Germinal center (tissue), 1 donor: ENCODE results near the gene BOC.

Experiments
- DNase-seq: peaks from one replicate; pipeline ENCODE4 v3.0.0; 2012; ENCODE audit warnings: mixed read lengths, low spot score

The BOC gene

DNA sequence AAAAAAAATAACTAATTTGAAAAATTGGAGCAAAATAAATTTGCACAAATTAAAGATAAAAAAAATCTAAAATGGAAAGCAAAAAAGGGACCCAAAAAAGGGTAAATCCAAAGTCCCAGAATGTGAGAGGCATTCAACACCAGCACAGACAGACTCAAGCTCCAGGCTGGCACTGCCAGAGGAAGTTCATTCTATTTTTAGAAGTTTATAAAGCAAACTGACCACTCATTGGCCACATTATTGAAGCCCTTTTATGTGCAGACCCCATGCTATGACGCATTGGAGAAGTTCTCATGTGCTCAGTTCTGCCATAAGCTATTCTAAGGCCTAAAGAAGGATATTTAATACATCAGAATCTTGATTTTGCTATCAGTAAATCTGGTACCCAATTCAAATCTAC, 17.6 kb upstream of the BOC start:
- DNase-seq, result no peak

DNA sequence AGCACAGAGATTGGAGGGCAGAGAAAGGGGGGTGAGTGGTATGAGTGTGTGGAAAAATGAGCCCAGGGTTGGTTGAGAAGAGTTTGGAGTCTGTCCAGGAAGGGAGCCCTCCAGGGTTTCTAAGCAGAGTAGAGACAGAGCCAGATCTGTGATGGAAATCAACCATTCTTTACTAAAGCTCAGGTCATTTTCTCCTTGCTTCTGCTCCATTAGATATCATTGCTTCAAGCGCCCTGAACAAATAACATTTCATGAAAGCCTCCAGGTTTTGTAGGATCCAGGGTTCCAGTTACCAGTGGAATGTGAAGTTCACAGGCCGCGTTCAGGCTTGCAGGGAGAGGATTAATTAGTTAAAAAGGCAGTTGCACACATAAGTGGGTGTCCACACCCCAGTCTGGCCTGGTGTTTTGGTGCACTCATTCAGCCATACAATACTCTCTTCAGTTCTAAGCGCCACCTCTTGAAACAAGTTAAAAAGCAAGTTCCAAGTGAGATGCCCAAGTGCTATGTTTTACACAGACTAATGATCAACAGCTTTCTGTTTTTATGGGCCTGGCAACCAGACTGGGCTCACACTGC, 16.4 kb upstream of the BOC start:
- DNase-seq, result no peak

DNA sequence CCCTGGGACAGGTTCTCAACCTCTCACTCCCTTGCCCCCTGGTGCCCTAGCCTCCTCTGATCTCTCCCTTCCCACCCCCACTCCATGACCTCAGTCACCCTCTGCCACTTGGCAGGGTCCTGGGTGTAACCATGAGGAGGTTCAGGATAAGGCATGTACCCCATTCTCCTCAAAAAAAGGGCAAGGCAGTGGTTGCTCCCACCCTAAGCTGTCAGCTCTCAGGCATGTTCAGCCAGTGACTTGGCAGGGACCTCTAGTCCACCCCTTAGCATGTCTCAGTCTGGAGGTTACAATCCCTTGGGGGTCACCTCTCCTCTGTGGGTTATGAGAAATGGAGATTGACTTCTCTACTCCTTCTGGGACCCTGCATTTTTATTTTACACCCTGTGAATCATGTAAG, 11.0 kb upstream of the BOC start:
- no peak for DNase-seq

DNA sequence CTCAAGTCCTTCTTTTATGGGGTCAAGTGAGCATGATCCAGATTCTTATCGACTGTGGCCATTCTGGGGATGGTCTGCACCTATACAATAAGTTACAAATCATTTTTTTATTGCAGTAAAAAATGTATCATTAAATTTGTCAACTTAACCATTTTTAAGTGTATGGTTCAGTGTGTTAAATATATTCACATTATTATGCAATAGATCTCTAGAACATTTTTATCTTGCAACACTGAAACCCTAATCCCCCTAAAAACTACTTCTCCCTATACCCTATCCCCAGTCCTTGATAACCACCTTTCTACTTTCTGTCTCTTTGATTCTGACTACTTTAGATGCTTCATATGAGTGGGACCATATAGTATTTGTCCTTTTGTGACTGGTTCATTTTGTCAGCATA, 10.4 kb upstream of the BOC start:
- no peak for DNase-seq

DNA sequence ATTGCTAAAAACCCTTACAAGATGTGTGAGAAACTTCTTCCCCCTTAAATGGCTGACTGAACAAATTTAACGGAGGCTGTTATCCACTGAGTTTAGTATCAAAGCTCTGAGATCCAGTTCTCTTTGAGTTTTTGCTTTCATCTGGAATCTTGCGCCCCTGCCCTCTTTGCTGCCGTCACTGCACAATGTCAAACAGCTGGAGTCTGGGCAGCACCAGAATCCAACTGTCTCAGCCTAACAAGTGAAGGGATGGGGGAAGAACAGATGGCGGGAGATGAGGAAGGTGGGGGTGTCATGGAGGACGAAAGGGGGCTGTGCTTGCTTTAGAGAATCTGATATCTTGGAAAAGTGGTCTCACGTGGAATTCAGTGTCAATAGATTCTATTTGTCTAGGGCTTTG, 7.0 kb upstream of the BOC start:
- no peak for DNase-seq

DNA sequence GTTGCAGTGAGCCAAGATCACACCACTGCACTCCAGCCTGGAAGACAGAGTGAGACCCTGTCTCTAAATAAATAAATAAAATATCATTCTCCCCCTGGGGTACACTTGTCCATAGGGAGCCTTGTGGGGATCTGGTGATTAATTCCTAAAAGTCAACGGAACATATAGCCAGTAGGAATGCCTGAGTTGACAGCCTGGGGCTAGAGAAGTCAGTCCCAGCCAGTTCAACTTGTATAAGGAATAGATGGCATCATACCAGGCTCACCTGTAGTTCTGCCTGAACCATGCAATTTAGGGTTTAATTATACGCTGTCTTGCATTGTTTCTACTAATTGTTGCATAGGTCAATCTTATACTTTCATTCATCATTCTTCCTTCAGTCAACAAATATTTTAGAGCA, 5.9 kb upstream of the BOC start:
- DNase-seq, result no peak

DNA sequence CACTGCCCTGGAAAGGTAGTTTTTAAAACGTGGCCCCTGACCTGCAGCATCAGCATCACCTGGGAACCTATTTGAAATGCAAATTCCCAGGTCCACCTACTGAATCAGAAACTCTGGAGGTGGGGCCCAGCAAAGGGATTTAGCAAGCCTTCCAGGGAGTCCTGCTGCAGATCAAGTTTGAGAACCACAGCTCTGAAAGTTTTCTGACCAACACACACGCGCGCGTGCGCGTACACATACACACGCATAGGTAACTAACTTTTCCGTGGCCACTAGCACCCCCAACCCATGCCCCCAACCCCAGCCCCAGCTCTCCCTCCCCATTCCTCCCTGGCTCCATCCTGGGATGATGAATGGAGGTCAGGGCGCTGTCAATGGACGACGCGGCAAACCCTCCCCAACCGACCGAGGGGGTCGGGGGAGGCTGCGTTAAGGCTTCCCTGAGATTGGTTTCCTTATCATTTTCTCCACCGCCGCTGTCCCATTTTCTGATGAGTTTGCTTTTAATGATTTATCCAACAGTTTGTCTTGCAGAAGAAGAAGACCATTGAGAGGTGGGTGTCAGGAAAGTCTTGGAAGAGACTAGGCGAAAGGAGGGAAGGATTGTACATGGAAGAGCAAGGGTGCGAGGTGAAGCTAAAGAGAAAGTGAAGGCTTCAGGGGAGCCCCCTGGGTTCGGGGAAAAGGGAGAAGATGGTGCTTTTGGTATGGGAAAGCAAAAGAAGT, 590 bp upstream of the BOC start:
- no peak for DNase-seq

DNA sequence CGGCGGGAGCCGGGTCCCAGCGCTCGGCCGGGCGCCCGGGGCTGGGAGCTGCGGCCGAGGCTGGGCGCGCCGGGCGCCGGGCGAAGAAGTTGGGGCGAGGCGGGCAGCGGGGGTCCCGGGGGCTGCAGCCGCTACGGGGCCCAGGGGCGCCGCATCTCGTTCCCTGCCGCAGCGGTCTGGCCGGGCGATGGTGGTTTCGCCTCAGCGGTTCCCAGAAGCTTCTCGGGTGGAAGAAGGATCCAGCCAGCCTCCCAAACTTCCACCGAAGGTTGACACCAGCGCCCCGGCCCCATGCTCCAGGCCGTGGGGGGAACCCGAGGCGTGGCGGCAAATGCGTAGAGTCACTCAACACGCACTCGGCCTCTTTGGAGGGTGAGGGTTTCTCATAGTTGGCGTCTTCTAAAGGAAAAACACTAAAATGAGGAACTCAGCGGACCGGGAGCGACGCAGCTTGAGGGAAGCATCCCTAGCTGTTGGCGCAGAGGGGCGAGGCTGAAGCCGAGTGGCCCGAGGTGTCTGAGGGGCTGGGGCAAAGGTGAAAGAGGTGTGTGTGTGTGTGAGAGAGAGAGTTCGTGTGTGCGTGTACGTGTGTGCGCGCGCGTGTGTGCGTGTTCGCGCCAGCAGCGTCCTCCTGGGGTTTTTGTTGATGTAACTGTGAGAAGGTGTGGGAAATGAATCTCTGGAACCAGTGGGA, 940 bp downstream of the BOC start:
- DNase-seq, result peak; percentile 27

DNA sequence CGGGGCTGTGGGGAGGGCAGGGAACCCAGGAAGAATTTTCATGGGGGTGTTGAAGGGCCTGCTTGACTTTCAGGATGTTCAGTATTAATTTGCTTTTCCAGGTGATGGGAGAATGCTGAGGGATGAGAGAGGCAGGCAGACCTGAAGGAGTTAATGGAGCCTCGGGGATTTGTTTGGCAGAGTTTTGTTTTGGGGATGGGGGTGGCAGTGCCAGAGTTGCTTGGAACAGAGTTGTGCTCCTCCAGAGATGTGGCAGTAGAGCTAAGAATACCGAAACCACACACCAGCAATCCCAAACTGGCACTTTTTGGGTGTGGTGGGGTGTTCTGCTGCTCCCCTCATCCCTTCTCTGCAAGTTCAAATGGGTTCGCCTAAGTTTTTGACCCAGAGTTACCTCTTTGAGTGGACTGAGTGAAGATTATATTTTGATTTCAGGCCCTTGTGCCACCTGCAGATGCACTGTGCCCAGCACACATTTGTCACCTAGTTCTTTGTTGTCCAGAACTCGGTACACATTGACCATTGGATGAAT, 1.6 kb downstream of the BOC start:
- DNase-seq, result no peak

DNA sequence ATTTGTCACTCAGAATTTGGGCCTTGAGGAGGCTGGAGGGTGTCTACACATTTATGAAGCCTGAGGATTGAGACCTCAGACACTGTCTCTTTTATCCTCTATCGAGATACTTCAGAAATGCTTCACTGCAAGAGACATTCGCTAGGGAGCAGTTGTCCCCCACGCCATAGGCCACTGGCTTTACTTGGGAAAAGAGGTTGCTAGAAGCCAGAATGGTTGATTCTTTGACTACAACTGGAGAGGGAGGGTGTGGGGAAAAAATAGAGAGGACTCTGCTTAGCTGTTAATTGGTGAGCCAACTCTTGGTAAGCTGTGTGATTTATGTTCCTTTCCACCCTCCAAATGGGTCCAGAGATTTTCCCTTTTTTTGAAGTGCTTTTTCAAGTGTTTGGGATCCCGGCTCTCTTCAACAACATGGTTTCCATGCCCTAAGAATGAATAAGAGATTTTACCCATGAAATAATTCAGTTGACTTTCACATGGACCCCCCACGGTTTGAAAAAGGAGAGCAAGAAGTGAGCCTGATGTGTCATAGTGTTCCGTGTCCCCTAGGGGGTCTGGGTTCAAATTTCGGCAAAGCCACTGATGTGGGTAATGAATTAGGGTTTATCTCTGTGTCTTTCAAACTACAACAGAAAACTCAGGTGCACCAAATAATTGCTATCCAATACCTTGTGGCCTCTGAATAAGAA, 2.7 kb downstream of the BOC start:
- no peak for DNase-seq

DNA sequence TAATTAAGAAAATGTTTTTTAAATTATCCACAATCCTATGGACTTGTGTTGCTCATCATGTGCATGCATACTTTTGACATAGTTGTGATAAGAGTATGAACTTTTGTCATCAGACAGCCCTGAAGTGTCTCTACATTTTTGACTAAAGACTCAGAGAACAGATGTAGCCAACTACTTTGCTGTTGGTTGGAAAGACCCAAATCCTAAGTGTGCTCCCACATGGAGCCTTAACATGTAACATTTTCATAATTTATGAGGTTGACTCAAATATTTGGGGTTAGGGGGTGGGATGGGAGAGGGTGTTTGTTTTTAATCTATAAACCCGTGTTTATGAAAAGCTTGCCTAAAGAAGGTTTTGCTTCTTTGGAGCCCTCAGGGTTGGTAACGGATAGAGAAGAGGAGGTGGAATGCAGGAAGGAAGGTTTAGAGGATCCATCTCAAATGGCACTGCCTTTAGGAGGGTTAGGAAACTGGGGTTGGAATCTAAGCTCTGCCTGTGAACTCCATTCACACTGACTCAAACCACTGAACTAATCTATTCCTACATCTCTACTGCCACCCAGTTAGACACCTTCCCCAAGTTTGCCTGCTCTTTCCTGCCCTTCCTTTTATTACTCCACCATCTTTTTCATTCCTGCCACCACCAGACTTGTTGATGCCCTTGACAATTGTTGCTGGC, 3.7 kb downstream of the BOC start:
- DNase-seq, result no peak

DNA sequence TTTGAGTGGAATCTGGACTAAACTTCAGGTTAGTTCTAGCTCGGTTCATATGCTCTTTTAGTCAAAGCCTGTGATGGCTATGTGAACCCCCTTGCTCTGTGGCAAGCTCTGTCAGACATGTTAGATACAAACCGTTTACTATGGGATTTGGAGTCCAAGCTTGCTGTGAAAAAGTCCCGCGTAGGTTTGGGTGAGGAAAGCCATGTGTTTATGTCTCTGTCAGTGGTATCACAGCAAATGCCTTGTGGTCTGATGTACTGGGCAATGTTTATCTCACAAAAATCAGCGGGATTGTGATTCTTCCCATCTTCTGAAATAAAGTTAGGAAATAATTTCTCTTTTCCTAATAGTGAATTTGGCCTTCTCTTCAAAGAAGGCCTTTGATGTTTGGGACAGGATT, 5.0 kb downstream of the BOC start:
- DNase-seq, result no peak

DNA sequence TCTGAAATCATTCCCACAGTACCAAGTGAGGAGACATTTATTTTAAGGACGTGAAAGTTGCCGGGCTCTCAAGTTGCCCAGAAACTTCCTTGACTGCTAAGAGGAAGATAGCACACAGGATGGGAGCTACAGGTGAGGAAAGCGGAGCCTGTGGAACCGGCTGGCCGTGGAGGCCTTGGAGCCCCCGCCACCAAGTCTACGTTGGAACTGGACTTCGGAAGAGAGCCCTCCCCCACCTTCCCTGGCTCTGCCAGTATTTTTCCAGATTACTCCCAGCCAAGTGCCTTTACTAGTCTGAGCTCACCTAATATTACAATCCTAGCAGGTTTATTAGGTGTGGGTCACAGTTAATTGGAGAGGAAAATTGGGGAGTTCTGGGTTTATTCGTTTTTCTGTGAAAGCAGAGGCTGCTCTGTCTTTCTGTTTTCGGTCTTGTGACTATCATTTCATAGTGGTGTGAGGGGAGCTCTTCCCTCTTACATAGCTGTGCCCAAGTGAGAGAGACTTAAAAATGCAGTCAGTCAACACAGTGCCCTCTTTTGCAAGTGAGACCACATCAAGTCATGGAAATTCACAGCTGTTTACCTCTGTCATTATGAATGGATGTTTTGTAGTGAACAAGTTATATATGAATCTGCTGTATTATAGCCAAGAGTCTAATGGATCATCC, 6.8 kb downstream of the BOC start:
- DNase-seq, result no peak

DNA sequence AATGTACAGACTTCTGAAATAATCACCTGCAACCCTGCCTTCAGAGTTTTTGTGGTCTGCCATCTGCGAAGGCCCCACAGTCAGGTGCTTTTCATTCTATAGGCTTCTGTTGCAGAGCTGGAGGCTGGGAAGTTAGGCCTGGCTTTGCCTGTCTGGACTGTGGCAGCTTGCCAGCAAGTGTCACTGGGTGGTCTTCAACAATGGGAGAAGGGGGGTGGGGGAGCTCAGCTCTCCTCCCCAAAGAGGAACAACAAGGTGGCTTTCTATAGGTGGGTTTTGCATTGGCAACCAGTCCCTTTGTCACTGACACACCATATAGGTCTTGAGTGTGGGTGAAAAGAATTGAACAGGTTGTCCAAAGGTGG, 7.3 kb downstream of the BOC start:
- no peak for DNase-seq

DNA sequence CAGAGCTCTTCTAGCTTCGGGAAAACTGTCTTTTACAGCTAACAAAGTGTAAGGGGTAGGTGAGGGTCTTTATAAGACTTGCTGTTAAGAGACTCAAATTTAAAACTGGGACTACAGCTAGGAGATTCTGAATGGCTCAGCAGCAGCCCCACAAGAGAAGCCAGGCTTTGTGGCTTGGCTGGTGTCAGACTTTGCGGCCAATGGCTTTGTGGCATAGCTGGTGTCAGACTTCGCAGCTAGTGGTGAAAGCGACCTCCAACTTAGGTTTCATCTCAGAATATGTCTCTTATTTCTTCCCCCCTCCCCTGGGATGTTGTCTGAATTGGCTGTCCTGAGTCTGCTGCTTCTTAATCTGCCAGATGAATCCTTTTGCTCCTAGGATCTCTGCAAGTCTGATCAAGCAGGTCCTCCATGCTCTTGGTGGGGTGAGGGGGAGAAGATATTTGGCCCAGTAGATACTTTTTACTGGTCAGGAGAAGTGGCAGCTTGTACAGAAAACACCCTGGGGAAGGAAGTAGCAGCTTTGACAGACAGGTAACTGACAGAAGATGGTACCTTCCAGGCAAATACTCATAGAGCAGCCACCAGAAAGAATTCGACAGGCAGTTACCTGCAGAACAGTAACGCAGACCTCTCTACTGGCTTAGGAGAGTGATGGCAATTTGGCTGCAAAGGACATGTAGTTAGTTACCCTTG, 8.4 kb downstream of the BOC start:
- no peak for DNase-seq

DNA sequence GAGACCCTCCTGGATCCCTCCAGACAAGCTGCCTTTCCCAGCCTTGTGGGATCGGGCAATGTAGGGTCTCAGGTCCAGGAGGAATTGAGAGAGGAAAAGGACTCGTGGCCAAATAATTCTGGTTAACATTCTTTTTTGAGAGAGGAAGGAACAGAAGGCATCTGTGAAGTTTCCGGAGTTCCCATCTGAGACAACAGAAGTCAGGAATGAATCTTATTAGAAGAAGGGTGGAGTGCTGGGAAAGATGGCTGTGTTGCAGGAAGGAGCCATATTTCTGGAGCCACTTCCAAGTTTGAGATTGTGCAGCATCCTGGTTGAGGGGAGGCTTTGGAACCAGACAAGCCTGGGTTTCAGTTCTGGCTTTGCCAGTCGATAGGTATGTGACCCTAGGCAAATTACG, 9.4 kb downstream of the BOC start:
- DNase-seq, result no peak

DNA sequence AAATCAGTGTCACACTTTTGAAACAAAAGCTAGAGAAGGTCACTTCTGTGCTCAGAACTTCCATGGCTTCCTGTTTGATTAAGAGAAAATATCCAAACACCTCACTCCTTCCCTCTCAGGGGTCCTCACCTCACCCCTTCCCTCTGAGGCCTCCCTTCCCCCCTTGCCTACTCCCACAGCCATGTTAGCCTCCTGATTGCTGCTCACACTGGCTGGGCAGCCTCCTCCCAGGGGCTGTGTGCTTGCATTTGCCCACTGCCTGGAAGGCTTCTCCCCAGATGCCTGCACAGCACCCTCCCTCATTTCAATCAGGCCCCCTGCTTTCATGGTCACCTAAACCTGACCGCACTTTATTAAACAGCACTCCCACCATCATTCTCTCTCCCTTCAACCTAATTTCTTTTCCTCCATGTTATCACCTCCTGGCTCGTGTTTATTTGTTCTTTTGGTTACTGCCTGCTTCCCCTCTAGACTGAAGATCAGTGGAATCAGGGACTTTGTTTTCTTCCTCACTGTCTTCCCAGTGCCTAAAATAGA, 10.4 kb downstream of the BOC start:
- no peak for DNase-seq

DNA sequence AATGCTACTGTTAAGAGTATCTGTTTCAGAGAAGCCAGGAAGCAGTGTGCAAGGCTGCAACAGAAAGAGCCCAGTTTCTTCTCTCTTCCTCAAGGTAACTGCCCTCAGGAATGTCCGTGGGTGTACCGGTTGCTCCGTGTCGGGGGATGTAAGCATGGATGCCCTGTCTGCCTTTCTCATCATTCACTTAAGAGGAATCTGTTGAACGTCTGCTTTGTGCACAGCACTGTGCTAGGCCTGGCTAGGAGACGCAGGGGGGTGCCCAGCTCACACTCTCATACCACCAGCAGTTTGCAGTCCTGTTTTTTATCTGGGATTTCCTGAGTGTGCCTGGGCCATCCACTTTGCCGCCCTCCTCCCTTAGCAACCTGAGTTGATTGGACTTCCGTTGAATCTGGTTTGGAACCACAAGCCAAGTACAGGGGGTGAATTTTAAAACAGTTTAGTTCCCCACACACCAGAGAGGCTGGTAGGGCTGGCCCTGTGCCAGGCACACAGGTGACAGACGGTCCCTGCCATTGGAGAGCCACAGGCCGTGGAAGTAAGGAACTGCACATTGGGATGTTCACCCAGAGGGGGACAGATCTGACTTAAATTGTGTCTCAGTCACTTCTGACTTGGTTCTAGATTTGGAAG, 11.2 kb downstream of the BOC start:
- DNase-seq, result no peak

DNA sequence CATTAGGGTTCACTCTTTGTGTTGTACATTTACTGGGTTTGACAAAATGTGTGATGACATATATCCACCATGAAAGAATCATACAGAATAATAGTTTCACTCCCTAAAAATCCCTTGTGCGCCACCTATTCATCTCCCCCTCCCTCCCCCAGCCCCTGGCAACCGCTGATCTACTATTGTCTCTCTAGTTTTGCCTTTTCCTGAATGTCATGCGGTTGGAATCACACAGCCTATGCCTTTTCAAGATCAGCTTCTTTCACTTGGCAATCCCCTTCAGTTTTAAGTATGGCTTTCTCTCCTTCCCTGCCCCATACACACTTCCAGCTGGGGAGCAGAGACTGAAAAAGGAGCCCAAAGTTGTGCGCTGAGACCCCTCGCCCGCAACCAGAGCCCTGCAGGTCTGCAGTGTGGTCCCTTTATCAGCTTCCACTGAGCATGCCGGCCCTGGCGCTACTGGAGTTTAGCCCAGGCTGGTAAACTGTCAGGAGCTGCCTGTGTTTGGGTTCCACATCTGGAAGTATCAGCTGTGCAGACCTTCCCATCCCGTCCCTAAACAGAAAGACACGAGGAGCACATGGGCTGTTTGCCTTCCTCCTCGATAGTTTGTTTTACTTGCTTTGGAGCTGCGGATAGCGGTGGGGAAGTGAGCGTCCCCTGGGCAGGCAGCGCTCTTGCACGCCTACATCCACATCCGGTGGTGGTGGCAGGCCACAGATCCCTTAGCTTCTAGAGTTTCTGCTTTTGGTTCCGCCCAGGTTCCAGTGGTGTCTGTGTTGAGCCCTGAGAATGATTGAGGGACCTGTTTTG, 12.3 kb downstream of the BOC start:
- peak; percentile 18 for DNase-seq
